GM12892 (cell line): ENCODE data around the gene PTPRZ1.

ENCODE experiments used
- POLR2A ChIP-seq: IDR thresholded peaks from 2 replicates; pipeline ENCODE4 v1.6.1; 2011; ENCODE audit warnings: low read depth, low read length, control low read depth
- POLR2AphosphoS5 ChIP-seq: IDR thresholded peaks from 2 replicates; pipeline ENCODE4 v1.6.1; 2011; ENCODE audit warnings: low read depth, low read length, control low read depth

- TF ChIP-seq POLR2AphosphoS5 (no peak), POLR2A (no peak)
These were observed 12.0 kb upstream of the PTPRZ1 start for GRCh38 chr7:121860953-121861352.
